Natural killer cell (primary cell): ENCODE results near the gene STT3B. TPM values are rescaled to one million over a fixed set of nuclear protein-coding genes. Genes with fewer than 3 reads are reported as not detected.

ENCODE experiments used
- ATAC-seq, 3 donors: fragments of 150-1000 bp in 2 of 3; fragments of 200-7000 bp in 1 of 3; cut with Tn5 transposase; 1 replicate in 1 of 3; 2 replicates in 2 of 3; pipeline ENCODE4 v1.10.0; 2021; ENCODE audit warnings: mild to moderate bottlenecking in 2 of 3, moderate library complexity in 2 of 3
- DNase-seq, 2 donors: peaks; one replicate each; pipeline versions ENCODE4 v3.0.0 to v3.0.0-alpha.2; 2013 to 2021; ENCODE audit warnings: mixed read lengths in 1 of 2
- H3K27ac ChIP-seq: one replicate; pipeline ENCODE4 v1.5.1; 2013; ENCODE audit warnings: mild to moderate bottlenecking, low read length
- H3K27me3 ChIP-seq: one replicate; pipeline ENCODE4 v1.6.1; 2013; ENCODE audit warnings: low read length; ENCODE audit not compliant: control insufficient read depth, insufficient read depth
- H3K36me3 ChIP-seq: one replicate; pipeline ENCODE4 v1.6.1; 2013; ENCODE audit warnings: low read length; ENCODE audit not compliant: control insufficient read depth, insufficient read depth
- H3K4me1 ChIP-seq: one replicate; pipeline ENCODE4 v1.6.1; 2013; ENCODE audit warnings: low read length; ENCODE audit not compliant: control insufficient read depth, insufficient read depth
- H3K4me3 ChIP-seq: one replicate; pipeline ENCODE4 v1.5.1; 2013; ENCODE audit warnings: low read length
- H3K9me3 ChIP-seq: one replicate; pipeline ENCODE4 v1.6.1; 2013; ENCODE audit warnings: low read length; ENCODE audit not compliant: control insufficient read depth, insufficient read depth
- H3K27ac Mint-ChIP-seq, 2 donors: one replicate each; pipeline ENCODE4 v1.8.0; 2022; ENCODE audit warnings: mild to moderate bottlenecking in 2 of 2, mixed read lengths in 2 of 2, moderate library complexity in 1 of 2
- H3K27me3 Mint-ChIP-seq, 2 donors: one replicate each; pipeline ENCODE4 v1.8.0; 2022; ENCODE audit warnings: low read depth in 2 of 2, mixed read lengths in 2 of 2
- H3K36me3 Mint-ChIP-seq: one replicate; pipeline ENCODE4 v1.8.0; 2022; ENCODE audit warnings: mixed read lengths
- H3K4me1 Mint-ChIP-seq, 2 donors: one replicate each; pipeline ENCODE4 v1.8.0; 2022; ENCODE audit warnings: mixed read lengths in 2 of 2
- H3K4me3 Mint-ChIP-seq: one replicate; pipeline ENCODE4 v1.8.0; 2022; ENCODE audit warnings: mild to moderate bottlenecking, moderate library complexity, mixed read lengths
- H3K9me3 Mint-ChIP-seq, 2 donors: one replicate each; pipeline ENCODE4 v1.8.0; 2022; ENCODE audit warnings: mixed read lengths in 2 of 2
- WGBS: methylation state at CpG from one replicate; pipeline ENCODE4 v1.1.7; 2013; ENCODE audit warnings: missing lambda C conversion rate; ENCODE audit not compliant: insufficient coverage; 5-methylcytosine and 5-hydroxymethylcytosine counted together
- intact Hi-C: fragments of 100-400 bp; cut with micrococcal nuclease; formaldehyde crosslinking; loops from one replicate; pipeline ENCODE4 v1.14.2; 2022
- total RNA-seq, 4 donors: library from RNA; stranded (reverse); fragments of 120-200 nt in 1 of 4; gene quantifications; one replicate each; pipeline versions ENCODE4 v1.2.3 to v1.2.4, GENCODE V29; 2013 to 2022
- TF ChIP-seq, protein P1 (sequence below): fragments of 200-600 bp; IDR thresholded peaks from one replicate; pipeline ENCODE4 v1.8.0; 2022; ENCODE audit warnings: antibody characterized with exemption

The STT3B gene
- total RNA-seq, 3 donors from 2014 or later (not counting 1 experiment from before 2014, with no cell fraction given), result 83.4 to 132 (median 99.0) TPM

DNA sequence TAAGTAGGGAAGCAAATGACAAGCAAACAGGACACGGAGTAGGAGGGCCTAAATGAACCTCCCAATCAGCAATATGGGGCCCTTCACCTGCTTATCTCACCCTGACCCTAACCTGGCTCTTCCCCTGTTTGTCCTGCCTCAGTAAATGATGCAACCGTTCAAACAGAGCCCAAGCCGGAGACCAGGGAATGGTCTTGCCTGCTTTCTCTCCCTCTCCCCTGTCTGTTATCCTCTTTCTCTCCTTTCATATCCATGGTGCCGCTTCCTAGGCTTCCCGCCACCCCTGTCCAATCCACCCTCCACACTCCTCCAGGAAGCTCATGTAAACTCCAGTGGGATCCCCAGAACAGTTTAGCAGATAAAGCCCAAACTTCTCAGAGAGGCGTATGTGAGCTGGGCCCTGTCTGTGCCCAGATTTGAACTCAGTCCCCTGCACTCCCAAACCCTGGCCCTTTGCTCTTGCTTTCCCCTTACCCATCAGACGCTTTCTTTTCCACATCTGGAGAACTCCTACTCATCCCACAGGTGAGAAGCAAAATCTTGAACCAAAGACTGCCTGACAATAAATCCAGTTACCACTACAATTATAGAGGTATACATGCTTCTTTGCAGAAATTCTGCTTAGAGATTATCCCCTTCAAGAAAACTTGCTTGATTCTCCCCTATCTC lies 45.7 kb upstream of the STT3B start:
- Mint-ChIP-seq H3K4me1 (no peaks in the 10 kb centered on the region), H3K27me3 (no peaks in the 10 kb centered on the region), H3K27ac (no peak overlapping the region), H3K36me3 (no peaks in the 10 kb centered on the region), H3K9me3 (no peaks in the 10 kb centered on the region), H3K4me3 (no peak overlapping the region)
- ATAC-seq (no peak), DNase-seq (no peak)
- Histone ChIP-seq H3K27ac (no peak overlapping the region), H3K27me3 (no peaks in the 10 kb centered on the region), H3K36me3 (no peaks in the 10 kb centered on the region), H3K4me3 (no peak overlapping the region), H3K9me3 (peaks cover 4% of the 10 kb centered on the region), H3K4me1 (no peaks in the 10 kb centered on the region)
- TF ChIP-seq, protein P1, sequence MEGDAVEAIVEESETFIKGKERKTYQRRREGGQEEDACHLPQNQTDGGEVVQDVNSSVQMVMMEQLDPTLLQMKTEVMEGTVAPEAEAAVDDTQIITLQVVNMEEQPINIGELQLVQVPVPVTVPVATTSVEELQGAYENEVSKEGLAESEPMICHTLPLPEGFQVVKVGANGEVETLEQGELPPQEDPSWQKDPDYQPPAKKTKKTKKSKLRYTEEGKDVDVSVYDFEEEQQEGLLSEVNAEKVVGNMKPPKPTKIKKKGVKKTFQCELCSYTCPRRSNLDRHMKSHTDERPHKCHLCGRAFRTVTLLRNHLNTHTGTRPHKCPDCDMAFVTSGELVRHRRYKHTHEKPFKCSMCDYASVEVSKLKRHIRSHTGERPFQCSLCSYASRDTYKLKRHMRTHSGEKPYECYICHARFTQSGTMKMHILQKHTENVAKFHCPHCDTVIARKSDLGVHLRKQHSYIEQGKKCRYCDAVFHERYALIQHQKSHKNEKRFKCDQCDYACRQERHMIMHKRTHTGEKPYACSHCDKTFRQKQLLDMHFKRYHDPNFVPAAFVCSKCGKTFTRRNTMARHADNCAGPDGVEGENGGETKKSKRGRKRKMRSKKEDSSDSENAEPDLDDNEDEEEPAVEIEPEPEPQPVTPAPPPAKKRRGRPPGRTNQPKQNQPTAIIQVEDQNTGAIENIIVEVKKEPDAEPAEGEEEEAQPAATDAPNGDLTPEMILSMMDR, result no peak
- intact Hi-C loops, result no loop called here
- 92% methylated on average over 7 of the region's 7 CpGs for WGBS

- Histone ChIP-seq H3K4me1 (no peaks in the 10 kb centered on the region), H3K9me3 (peaks cover 4% of the 10 kb centered on the region), H3K36me3 (no peaks in the 10 kb centered on the region), H3K27ac (no peak overlapping the region), H3K27me3 (no peaks in the 10 kb centered on the region), H3K4me3 (no peak overlapping the region)
- ATAC-seq (no peak), DNase-seq (no peak)
- Mint-ChIP-seq H3K27me3 (no peaks in the 10 kb centered on the region), H3K4me1 (no peaks in the 10 kb centered on the region), H3K9me3 (no peaks in the 10 kb centered on the region), H3K27ac (no peak overlapping the region), H3K36me3 (no peaks in the 10 kb centered on the region), H3K4me3 (no peak overlapping the region)
- TF ChIP-seq, protein P1, result no peak
- 96% methylated on average over 3 of the region's 3 CpGs for WGBS
- intact Hi-C loops, result no loop called here
Observed at GRCh38 chr3:31488475-31489017, 44.2 kb upstream of the STT3B start.

- Mint-ChIP-seq H3K9me3 (no peaks in the 10 kb centered on the region), H3K4me3 (no peak overlapping the region), H3K4me1 (no peaks in the 10 kb centered on the region), H3K36me3 (no peaks in the 10 kb centered on the region), H3K27me3 (no peaks in the 10 kb centered on the region), H3K27ac (no peak overlapping the region)
- H3K27ac ChIP-seq, result no peak overlapping the region
- no peak overlapping the region for H3K4me3 ChIP-seq
- peaks cover 4% of the 10 kb centered on the region for H3K9me3 ChIP-seq
- TF ChIP-seq, protein P1, result no peak
- no peaks in the 10 kb centered on the region for H3K36me3 ChIP-seq
- no peak for DNase-seq
- H3K27me3 ChIP-seq, result no peaks in the 10 kb centered on the region
- WGBS, result 100% methylated on average over 1 of the region's 1 CpG
- intact Hi-C loops, result no loop called here
- ATAC-seq, result no peak
- no peaks in the 10 kb centered on the region for H3K4me1 ChIP-seq
Observed at GRCh38 chr3:31490502-31490901, 42.2 kb upstream of the STT3B start.

GRCh38 chr3:31491660-31492059 lies 41.1 kb upstream of the STT3B start:
- Mint-ChIP-seq H3K27ac (no peak overlapping the region), H3K4me3 (no peak overlapping the region), H3K4me1 (no peaks in the 10 kb centered on the region), H3K9me3 (no peaks in the 10 kb centered on the region), H3K36me3 (no peaks in the 10 kb centered on the region), H3K27me3 (peaks cover 3 to 4% of the 10 kb centered on the region in 2 donors)
- no peak for DNase-seq
- no peak overlapping the region for H3K27ac ChIP-seq
- 100% methylated on average over 1 of the region's 6 CpGs for WGBS
- TF ChIP-seq, protein P1, result no peak
- no peaks in the 10 kb centered on the region for H3K36me3 ChIP-seq
- intact Hi-C loops, result no loop called here
- no peak for ATAC-seq
- H3K27me3 ChIP-seq, result no peaks in the 10 kb centered on the region
- H3K4me3 ChIP-seq, result no peak overlapping the region
- H3K4me1 ChIP-seq, result no peaks in the 10 kb centered on the region
- H3K9me3 ChIP-seq, result peaks cover 4% of the 10 kb centered on the region
